Posterior vena cava (tissue), 2 donors: Measurements from ENCODE around the gene SOX6. TPM values are rescaled to one million over a fixed set of nuclear protein-coding genes. Genes with fewer than 3 reads are reported as not detected.

Source experiments
- DNase-seq: peaks from one replicate; pipeline ENCODE4 v3.0.0-alpha.2; 2020; ENCODE audit warnings: low spot score
- intact Hi-C, 2 donors: fragments of 100-400 bp; cut with DNase I; formaldehyde crosslinking; loops; one replicate each; pipeline versions ENCODE4 v1.14.1 to v1.14.2; 2022 to 2023
- total RNA-seq, 2 donors: library from RNA; stranded (reverse); fragmentation: NEBNext Ultra II Directional; extraction: Animal tissue kit (Norgen Biotek cat#: 25700); gene quantifications; one replicate each; pipeline ENCODE4 v1.2.1, GENCODE V29; 2021
- donor health status: DM: yes; HTN: yes; CAD: no.
- donor health status: DM: yes; HTN: yes; CAD: no.

The SOX6 gene
- total RNA-seq, 2 donors from 2014 or later, result 8.1 to 11.0 TPM

DNA sequence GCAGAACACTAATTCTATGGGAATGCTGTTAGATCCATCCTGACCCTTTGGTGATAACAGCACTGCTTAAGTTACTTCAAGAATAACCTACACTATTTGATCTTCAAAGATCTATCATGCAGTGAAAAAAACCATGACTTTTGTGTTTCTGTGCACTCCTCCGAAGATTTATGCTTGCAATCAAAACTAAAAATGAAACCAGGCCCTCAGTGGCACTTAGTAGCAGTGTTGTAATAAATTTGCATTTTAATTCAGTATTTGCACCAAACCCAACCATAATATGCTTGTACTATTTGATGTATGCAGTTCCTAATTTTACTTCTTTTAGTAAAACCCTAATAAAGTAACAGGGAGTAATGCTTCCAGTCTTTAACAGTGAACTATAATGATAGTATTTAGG lies 130.7 kb downstream of the SOX6 start:
- no peak for DNase-seq
- intact Hi-C loops, result no loop called here

DNA sequence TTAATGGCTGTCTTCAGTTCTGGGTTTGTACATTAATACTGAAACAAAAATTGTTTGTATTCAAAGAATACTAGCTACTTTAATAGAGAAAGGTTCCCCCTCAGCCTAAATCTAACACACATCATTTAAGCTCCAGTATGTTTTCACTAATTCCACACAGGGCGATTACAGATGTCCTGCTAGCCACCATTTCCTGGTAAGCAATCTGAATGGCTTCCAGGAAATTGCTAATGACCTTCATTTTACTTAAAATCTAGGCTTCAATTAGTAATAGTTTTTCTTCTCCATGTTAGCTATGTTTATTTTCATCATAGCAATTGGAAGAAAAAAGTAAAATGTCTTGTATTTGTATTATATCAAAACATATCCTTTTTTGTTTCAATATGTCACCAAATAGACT lies 132.8 kb downstream of the SOX6 start:
- intact Hi-C loops, result no loop called here
- DNase-seq, result no peak

DNA sequence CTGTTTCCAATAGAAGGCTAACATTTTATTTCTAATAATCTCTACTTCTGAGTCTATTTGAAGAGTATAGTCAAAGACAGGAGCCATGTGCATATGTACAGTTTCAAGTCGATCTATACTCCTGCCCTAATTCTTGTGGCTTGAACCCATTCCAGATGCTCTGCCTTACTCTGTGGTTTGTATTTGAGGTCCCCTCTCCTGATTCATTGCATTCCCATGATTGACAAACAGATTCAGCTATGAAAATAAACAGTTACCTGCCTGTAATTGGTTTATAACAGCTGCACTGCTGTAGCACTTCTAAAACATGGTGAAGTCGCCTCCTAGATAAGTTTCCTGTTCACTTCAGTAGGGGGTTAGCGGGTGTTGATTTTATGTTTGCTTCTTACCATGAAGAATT lies 138.7 kb downstream of the SOX6 start:
- DNase-seq, result no peak
- intact Hi-C loops, result no loop called here

DNA sequence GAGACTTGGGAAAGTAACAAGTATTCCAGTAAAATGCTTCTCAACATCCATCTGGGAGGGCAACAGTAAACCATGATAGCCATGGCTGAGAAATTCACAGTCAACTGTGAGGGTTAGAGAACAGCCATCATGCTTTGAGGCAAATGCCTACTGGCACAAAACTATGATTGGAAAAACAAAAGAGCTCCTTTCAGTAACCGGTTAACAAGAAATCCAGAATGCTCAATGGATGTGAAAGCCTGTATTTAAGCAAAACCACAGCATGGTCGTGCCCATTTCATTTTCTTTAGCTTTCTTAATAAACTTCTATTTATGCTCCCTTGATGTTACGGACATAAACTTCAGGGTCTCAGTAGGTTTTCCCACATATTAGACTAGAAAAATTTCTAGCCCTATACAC lies 139.5 kb downstream of the SOX6 start:
- DNase-seq, result no peak
- intact Hi-C loops, result no loop called here

DNA sequence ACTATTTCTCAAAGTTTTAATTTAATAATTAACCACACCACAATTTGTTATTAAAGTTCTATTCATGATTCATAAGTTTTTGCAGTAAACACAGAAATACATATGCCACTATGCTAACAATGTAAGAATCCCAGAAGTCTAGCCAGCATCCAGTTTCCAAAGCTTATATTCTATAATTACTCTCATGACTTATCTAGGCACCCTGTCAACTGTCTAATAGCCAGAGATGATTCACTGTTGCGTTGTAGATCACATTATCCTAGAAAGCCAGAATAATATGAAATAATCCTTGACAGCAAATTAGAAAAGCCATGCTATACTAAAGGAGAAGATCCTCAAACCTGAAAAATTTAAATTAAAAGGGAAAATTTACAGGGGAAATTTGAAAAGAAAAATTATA lies 141.0 kb downstream of the SOX6 start:
- intact Hi-C loops, result no loop called here

DNA sequence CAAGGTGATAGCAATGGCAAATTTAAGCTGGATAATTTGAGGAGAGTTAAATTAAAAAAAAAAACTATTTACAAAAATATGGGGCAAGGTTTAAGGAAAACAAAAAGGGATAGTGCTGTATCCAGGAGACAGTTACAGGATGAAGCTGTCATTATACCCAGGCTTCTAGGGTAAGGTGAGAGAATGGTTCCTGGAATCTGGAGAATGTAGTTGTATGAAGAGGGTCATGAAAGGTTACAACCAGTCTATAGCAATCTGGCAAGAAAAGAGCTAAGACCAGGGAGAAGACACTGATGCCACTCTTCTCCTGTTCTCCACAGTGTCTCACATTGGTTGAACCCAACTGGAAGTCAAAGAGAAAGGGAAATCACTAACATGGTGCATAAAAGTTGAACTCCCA lies 144.9 kb downstream of the SOX6 start:
- DNase-seq, result no peak
- intact Hi-C loops, result no loop called here

More for the DNA sequence above, 141.0 kb downstream of the SOX6 start:
- DNase-seq, result no peak

DNA sequence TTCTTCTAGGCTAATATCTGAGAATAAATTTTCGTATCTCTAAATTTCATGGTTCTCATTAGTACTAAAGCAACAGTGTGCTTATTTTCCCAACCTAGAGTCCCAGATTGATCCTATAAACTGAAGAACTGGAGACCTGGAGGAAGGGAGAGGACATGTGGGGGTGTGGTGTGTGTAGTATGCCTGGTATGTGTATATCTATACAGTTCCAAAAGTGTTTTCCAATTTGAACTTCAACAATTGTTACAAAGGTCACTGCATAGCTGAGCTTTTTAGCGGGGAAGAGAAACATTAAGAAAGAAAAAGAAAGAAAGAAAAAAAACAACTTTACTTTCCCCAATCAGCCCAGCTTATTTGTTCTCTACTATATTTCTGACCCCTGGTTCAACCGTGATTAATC lies 152.1 kb downstream of the SOX6 start:
- intact Hi-C loops, result no loop called here
- no peak for DNase-seq

DNA sequence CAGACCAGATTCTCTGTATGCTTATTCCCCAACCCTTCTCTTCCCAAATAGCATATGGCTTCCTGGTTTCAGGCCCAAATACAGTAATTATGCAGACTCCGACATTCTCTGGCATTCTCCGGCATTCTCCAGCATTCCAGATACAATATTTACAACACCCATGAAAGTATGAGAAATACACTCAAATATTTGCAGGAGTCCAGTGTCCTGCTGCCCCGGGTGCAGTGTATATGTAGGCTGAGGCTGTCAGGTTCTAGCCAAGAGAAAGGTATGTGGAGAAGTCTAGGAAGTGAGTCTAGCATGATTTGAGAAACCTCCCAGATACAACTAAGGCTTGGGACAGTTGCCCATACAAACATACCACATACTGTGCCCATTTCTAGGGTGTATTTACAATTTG lies 160.7 kb downstream of the SOX6 start:
- no peak for DNase-seq
- intact Hi-C loops, result no loop called here

DNA sequence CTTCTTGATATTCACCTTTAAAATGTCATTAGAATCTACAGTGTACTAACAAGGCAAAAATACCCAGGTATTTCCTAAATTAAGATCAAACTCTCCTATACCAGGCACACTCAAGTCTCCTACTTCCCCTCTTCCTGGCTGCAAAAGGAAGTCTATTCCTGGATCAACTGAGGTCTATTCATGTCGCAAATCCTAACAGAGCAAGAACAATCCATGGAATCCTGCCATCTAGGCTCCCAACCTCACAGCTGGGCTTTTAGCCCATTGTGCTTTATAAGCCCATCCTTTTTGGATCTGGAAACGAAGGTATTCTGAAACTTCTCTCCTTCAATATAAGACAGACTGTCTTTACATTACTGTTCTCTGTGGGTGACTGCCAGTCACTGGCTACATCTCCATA lies 161.8 kb downstream of the SOX6 start:
- intact Hi-C loops, result no loop called here
- no peak for DNase-seq

DNA sequence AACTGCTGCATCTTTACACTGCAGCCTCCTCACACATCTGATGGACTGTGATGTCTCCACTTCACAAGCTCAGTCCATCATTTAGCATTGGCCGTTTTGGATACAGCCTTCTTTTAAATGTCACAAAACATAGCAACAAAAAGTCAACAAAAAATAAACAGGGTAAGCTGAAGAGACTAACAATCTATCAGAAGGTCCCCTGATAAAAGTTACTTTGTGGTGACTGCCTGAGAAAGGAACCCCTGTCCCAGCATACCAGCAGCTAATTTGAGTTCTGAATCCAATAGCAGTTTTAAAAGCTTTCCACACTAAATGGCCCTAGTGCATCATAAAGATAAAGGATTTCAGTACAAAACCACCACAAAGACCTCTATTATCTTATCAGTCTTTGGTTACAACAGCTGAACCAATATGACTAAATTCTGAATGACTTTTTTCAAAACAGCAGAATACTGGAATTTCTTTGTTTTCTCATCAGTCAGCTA lies 162.4 kb downstream of the SOX6 start:
- intact Hi-C loops, result no loop called here
- DNase-seq, result no peak

DNA sequence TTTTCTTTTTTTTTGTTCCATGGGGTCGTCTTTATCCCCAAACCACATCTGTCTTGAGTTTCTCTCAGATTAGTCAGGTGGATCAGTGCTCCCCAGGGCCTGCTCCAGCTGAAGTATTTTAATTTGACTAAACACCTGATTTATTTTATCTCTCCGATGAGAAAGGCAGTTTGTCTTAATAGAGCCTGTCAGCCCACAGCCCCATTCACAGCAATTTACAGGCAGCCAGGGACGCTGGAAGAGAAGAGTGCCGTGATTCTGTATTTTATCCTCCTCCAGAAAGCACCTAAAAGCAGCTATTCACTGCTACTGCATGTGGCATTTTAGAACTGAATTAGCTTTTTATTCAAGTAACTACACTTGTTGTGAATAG lies 164.5 kb downstream of the SOX6 start:
- no peak for DNase-seq
- intact Hi-C loops, result no loop called here

DNA sequence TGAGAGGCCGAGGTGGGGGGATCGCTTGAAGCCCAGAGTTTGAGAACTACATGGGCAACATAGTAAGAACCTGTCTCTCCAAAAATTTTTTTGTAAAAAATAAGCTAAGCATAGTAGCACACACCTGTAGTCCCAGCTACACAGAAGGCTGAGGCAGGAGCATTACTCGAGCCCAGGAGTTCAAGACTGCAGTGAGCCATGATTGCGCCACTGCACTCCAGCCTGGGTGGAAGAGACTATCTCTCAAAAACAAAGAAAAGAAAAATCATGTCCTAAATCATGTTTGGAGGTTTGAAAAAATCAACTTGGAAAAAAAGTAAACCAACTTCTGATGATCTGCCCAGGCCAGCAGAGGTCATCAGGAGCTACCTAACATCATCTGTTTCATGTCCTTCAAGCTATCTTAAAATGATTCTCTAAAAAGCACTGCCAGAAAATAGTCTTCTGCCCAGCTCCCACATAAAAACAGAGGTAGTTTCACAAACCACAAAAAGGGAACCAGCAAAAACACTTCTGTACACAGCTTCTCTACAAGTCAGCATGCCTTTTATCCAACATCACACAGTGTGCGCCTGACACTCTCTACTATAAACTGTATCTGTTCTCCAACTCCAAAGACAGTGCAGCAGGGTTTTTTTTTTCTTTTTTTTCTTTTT lies 165.0 kb downstream of the SOX6 start:
- intact Hi-C loops, result no loop called here
- DNase-seq, result no peak

DNA sequence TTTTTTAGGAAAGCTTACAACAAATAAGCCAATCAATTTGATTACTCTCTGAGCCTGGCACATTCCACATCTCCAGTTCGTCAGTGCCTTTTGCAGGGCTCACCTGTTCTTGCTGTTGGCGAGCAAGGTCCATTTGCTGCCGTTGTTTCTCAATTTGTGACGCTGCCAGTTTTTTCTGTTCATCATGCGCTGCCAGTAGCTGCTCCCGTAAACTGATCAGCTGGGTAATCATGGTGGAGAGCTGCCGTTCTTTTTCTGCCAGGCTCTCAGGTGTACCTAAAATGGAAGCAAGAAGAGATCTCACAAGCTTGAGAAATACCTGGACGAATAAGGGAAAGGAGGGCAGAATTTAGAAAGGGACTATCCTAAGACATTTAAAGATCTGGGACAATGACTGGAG lies 169.7 kb downstream of the SOX6 start:
- DNase-seq, result no peak
- intact Hi-C loops, result no loop called here

DNA sequence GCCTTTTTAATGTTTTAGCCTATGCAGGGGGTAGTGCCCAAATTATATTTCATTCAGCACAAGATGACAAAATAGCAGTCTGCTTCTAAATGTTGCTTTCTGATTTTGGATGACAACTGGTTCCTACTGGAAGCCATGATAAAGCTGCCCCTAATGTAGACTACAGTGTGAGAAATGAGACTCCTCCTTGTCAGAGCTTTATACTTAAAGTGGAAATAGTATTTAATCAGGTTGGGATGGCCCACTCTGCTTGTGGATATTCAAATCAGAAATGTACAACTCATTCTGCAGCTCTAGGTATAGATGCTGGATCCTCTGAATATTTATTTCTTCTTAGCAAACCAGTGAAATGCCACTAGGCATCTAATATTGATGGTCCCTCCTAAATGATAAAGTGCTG lies 171.3 kb downstream of the SOX6 start:
- intact Hi-C loops, result no loop called here

DNA sequence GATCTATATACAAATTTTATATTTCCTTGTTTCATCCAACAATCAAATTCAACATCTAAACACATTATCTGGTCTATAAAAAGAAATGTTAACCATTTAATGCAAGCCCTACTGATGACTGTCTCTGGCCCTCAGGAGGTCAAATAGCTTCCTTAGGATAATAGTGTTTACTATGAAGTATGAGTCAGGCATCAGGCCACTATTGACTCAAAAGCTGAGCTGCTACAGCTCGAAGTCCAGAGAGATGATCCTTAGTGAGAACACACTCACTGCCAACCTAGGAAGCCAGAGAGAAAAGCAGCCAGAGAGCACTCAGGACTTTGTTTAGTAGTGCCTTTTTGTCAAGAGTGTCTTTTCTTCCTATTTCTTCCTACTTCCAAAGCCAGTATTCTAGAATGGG lies 171.8 kb downstream of the SOX6 start:
- DNase-seq, result no peak
- intact Hi-C loops, result no loop called here

More for the DNA sequence above, 171.3 kb downstream of the SOX6 start:
- DNase-seq, result no peak

DNA sequence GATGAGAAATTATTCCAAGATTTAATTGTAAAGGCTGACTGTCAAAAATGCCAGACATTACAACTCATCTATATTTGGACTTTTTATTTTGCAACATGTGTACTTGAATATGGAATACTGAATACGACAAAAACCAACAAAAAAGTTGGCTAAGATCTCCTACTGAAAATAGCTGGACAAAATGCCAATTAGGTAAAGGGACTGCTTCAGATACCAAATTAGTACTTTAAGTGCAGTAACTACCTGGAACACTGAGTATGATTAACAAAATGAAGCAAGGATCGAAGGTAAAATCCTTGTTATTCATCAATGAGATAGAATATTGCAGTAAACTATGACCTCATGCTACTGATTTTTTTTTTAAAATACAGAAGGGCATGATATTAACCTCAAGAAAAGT lies 173.8 kb downstream of the SOX6 start:
- no peak for DNase-seq
- intact Hi-C loops, result no loop called here

DNA sequence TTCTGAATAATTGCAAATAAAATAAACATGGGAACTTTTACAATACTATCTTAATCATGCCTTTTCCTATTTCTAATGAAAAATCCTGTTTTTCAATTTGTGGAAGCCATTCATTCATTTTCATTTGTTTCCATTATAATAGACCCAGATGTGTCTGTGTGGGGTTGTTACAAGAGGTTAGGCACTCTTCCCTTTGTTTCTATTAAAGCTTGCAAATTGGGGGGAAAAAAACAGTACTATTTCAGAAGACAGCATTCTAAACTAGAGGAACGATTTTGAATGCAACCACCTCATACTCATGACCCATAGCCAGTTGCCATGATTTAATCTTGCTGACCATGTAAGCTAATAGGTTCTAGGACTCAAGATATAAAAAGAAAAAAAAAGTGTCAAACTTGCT lies 175.5 kb downstream of the SOX6 start:
- DNase-seq, result no peak
- intact Hi-C loops, result no loop called here

DNA sequence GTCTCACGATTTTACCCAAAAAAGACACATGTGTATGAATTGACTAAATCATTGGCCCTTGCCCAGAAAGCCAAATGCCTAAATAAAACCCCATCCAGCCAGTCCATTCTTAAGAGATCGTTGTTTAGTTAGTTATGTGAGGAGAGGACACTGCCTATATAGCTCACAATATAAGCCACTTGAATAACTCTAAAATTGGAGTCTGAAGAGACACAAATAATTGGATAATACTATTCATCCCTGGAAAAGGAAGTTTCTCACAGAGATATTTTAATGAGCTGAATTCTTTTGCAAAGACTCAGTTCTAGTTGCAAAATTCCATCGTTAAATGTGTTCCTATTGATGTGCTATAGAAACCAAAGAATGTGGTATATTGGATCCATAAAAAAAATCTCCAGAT lies 176.7 kb downstream of the SOX6 start:
- intact Hi-C loops, result no loop called here
- DNase-seq, result no peak

DNA sequence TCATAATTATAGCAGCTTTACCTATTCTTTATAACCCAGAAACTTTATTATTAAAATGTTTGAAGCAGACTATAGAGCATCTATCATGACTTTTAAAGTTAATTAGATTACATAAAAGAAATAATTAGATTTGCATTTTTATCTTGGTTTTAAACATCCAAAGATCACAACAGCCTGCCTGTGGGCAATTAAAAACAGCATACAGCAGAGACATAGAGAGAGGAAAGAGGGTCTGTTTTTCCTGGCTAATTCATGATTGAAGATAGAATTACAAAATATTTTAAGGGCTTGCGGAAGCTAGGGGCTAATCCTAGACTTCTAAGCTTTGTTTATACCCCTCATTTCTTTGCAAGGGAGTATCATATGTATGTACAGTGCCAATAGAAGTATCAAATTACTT lies 178.1 kb downstream of the SOX6 start:
- no peak for DNase-seq
- intact Hi-C loops, result no loop called here

DNA sequence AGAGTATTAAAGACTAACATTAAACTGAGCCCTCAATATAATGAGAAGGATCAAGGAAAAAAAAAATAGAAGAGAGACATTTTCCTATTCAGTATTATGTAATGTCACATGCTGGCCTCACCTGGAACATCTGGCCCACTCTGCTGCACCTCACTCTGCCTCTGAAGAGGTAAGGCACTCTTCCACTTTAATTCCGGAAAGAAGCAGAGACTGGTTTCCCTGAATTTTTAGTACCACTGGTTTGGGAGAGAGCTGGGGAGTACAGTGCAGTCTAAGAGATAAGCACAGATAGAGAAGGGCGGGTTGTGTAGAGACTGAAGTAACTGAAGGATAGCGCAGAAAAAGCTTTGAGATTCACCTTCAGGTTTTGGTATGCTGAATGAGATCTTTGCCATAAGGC lies 178.7 kb downstream of the SOX6 start:
- intact Hi-C loops, result no loop called here
- DNase-seq, result no peak

DNA sequence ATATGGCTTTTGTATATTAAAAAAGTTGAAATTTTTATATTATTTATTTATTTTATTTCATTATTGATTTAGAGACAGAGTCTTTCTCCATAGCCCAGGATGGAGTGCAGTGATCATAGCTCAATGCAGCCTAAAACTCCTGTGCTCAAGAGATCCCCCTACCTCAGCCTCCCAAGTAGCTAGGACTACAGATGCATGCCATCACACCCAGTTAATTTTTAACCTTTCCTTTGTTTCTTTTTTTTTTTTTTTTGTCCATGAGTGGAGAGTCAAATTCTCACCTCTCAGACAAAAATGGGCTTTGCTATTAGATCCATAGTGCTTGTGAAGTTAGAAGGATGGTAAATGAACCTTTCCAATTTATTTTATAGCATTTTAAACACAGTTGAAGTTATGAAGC lies 182.5 kb downstream of the SOX6 start:
- intact Hi-C loops, result no loop called here

DNA sequence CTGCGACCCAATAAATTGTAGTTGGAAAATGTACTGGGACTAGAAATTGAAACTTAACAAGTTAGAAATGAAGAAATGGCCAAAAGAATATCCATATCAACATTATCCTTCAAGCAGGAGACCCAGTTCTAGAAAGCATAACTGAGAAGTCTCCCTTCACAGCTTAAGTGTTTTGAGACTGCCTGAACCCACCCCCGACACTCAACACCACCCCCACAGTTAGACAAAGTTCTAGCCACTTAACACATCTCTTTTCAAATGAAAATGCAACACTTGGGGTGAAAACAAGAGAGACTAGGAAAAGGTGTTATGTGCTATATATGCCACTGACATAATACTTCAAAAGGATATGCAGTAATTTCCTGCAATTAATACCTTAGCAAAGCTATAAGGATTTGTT lies 184.5 kb downstream of the SOX6 start:
- intact Hi-C loops, result no loop called here
- no peak for DNase-seq

More for the DNA sequence above, 182.5 kb downstream of the SOX6 start:
- DNase-seq, result no peak
